IMR-90 (cell line): ENCODE results near the gene UNK. TPM values are rescaled to one million over a fixed set of nuclear protein-coding genes. Genes with fewer than 3 reads are reported as not detected.

ENCODE experiments used
- MAZ ChIP-seq: IDR thresholded peaks from 2 replicates; pipeline ENCODE4 v1.6.1; 2012; ENCODE audit warnings: low read depth, mild to moderate bottlenecking, low read length, improper control_type of control experiment, moderate library complexity, borderline replicate concordance
- polyA plus RNA-seq, 3 experiments: library from polyadenylated mRNA; depleted of rRNA; stranded (reverse); fragments of >200 nt; gene quantifications; 2 replicates each; pipeline ENCODE4 v1.2.3, GENCODE V29; 2012; ENCODE audit warnings: low replicate concordance in 1 of 3
- total RNA-seq: library from RNA; depleted of rRNA; stranded (reverse); fragments of >200 nt; gene quantifications from 2 replicates; pipeline ENCODE4 v1.2.3, GENCODE V29; 2012
- TF ChIP-seq, protein P1 (sequence below): fragments of 150-350 bp; IDR thresholded peaks from 2 replicates; pipeline ENCODE4 v1.6.1; 2017; ENCODE audit warnings: mild to moderate bottlenecking, antibody characterized with exemption, low read length, low read depth

The UNK gene
- total and polyA plus RNA-seq, 2 of the 4 experiments (the other 2 are of a cell fraction), result 15.4 to 17.3 TPM

DNA sequence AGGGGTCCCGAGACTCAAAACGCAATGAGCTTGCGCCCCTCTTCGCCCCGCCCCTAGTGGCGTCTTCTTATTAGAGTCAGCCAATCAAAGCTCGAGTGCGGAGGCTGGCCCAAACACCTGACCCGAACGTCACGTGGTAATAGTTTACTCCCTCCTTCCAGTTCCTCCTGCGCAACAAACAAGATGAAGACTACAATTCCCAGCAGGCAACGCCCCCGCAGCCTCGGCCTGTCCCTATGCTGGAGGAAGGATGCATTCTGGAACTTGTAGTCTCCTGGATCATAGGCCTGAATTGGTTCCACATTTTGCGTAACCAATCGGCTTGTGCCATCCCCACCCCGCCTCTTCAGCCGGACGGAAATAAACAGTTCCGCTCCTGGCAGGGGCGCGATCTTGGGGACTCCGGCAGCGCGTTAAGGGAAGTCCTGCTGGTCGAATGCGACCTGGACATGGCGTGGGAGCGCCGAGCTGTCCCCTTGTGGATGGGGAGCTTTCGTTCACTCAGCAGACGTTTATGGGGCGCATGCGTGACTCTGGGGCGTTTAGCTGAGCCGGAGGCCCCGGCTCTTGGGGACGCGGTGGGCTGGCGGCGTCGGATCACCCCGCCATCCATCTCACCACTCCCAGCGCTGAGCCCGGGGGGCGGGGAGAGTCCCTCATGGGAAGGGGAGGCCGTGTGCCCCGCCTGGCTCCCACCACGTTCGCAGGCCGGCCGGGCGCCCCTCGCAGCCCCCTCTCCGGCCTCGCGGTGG lies 70.9 kb downstream of the UNK start, which contains the start of gene WBP2 (continued):
- TF ChIP-seq, protein P1, sequence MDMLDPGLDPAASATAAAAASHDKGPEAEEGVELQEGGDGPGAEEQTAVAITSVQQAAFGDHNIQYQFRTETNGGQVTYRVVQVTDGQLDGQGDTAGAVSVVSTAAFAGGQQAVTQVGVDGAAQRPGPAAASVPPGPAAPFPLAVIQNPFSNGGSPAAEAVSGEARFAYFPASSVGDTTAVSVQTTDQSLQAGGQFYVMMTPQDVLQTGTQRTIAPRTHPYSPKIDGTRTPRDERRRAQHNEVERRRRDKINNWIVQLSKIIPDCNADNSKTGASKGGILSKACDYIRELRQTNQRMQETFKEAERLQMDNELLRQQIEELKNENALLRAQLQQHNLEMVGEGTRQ, result peak; percentile 99
- peak; percentile 6; the same call in 1 of the 2 replicates for TF ChIP-seq MAZ
